KOPT-K1 (cell line): ENCODE results near the gene GP1BA.

Source experiments
- H3K27ac ChIP-seq: fragments of 200-600 bp; sonication (generic); 2 replicates; pipeline ENCODE4 v1.5.1; 2016; ENCODE audit warnings: antibody characterized with exemption, mild to moderate bottlenecking, low read depth, low read length; ENCODE audit not compliant: poor library complexity, severe bottlenecking
- H3K36me3 ChIP-seq: fragments of 200-600 bp; sonication (generic); 2 replicates; pipeline ENCODE4 v1.5.1; 2017; ENCODE audit warnings: antibody characterized with exemption, mild to moderate bottlenecking, low read length, moderate library complexity; ENCODE audit not compliant: insufficient read depth
- H3K9me3 ChIP-seq: fragments of 200-600 bp; sonication (generic); 2 replicates; pipeline ENCODE4 v1.5.1; 2017; ENCODE audit warnings: antibody characterized with exemption, low read length, mild to moderate bottlenecking; ENCODE audit not compliant: insufficient read depth, poor library complexity, severe bottlenecking

GP1BA gene

DNA sequence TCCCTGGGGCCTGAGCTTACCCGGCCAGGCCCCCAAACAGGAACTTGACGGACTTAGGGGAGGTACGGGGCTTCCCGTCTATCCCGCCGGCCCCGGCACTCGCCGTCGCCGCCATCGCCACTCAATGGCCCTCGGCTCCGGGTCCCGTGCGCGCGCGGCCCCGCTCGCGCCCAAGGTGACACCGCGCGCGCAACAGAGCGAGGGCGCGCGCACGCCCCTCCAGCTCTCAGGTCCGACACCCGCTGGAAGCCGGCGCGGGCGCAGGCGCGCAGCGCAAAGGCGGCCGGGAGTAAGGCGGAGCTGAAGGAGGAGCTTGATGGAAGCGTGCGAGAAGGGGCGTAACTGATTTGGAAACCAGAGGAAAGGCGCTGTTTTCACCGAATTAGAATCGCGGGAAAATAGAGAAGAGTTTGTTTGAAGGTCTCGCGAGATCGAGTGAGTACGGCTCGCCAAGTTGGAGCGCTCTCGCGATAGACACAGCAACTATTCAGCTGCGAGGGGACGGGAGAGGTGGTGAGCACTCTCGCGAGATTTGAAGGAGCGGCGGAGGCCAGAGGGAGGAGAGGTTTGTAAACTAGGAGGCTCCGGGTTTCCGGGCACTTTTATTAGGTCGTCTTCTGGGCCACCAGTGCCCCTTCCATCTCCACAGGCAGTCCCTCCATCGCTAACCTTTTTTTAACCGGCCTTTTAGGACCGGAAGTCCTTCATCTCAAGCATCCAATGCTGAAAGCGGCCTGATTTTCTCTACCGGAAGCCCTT, 7.9 kb downstream of the GP1BA start, which contains the start of the genes RNF167 and SLC25A11:
Gene RNF167 (plus strand): TSS at position 473 of the 759 bp plus-strand sequence. CDS start 642 bp downstream, outside the sequence.
Gene SLC25A11 (minus strand): TSS at position 251 of the 759 bp plus-strand sequence. CDS start 136 bp downstream, at position 115.
- Histone ChIP-seq H3K9me3 (no peaks in the 10 kb centered on the region), H3K36me3 (peaks cover 65% of the 10 kb centered on the region), H3K27ac (peak within 1 kb of the TSS; percentile 99)

DNA sequence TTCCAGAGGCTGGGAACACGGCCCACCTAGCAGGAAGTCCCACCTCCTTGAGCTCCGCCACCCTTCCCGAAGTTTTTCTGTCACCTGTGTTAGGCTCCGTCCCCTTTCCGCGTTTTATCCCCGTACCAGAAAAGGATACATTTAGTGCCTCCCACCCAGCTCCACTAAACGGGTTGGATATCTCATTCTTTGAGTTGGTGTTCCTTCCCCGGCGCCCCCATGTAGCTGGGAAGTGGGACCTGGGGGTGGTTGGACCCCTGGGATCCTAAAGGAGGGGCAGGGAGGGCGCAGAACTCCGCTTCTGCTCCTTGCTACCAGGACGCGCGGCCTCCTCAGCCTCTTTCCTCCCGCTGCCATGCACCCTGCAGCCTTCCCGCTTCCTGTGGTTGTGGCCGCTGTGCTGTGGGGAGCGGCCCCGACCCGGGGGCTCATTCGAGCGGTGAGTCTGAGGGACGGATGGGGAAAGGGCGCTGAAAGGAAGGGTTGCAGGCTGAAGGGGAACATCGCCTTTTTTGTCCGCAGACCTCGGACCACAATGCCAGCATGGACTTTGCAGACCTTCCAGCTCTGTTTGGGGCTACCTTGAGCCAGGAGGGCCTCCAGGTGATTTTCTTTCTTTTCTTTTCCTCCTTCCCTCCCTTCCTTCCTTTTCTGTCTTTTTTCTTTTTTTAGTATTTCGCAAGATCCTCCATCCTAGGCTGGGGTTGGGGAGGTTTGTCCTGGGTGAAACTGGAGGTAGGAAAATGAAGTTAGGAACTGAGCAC, 8.7 kb downstream of the GP1BA start:
- Histone ChIP-seq H3K9me3 (no peaks in the 10 kb centered on the region), H3K36me3 (peaks cover 68% of the 10 kb centered on the region), H3K27ac (peak overlapping the region; percentile 99)

DNA sequence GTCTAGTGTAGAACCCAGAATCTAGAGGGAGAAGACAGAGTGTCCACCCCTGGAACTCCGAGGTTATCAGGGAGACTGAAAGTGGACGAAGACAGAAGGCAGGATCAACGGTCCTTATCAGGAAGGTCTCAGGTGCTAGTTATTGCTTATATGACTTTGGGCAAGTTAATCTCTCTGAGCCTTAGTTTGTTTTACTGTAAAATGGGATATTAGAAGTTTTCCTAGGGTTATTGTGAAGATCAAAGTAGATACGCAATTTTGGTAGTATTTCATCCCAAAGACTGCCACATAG, 9.2 kb downstream of the GP1BA start:
- Histone ChIP-seq H3K27ac (peak overlapping the region; percentile 99), H3K9me3 (no peaks in the 10 kb centered on the region), H3K36me3 (peaks cover 68% of the 10 kb centered on the region)

DNA sequence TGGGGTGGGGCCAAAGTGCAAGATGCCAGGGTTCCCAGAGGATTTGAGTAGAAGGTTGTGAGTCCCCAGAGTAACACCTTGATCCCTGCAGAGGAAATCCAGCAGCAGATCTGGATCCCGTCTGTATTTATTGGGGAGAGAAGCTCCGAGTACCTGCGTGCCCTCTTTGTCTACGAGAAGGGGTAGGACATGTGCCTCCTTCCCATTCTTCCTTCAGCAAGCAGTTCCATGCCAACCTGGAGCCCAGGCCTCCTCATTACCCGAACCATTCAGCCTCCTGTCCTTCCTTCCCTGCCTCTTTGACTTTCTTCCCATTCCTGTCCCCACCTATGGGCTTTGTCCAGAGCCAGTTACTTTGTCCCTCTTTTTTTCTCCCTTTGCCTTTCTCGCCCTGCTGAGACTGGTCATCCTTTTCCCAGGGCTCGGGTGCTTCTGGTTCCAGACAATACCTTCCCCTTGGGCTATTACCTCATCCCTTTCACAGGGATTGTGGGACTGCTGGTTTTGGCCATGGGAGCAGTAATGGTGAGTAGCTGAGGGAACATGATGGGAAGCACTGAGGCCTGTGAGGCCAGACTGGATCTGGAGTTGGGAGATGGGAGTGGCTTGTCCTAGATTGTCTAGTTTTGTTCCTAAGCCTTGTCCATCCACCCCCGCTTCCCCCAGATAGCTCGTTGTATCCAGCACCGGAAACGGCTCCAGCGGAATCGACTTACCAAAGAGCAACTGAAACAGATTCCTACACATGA, 10.9 kb downstream of the GP1BA start:
- Histone ChIP-seq H3K9me3 (no peaks in the 10 kb centered on the region), H3K27ac (peak overlapping the region; percentile 99), H3K36me3 (peaks cover 66% of the 10 kb centered on the region)

DNA sequence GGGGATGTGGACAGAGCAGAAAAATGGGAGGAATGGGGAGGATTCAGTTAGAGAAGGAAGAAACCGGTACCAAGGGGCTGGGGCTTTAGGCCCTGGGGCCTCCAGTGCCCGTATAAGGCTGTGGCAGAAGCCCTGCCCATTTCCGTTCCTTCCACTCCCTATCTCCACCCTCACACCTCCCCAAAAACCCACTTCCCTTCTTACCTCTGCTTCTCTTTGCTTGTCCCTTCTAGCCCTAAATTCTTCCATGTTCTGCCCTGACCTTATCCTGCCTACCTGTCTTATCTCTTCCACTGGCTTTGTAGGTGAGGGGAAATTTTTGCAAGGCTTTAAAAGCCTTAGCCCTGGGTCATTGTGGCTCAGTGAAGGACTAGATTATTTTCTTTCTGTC, 12.1 kb downstream of the GP1BA start:
- peak overlapping the region; percentile 99 for H3K27ac ChIP-seq
- no peaks in the 10 kb centered on the region for H3K9me3 ChIP-seq
- peaks cover 59% of the 10 kb centered on the region for H3K36me3 ChIP-seq

DNA sequence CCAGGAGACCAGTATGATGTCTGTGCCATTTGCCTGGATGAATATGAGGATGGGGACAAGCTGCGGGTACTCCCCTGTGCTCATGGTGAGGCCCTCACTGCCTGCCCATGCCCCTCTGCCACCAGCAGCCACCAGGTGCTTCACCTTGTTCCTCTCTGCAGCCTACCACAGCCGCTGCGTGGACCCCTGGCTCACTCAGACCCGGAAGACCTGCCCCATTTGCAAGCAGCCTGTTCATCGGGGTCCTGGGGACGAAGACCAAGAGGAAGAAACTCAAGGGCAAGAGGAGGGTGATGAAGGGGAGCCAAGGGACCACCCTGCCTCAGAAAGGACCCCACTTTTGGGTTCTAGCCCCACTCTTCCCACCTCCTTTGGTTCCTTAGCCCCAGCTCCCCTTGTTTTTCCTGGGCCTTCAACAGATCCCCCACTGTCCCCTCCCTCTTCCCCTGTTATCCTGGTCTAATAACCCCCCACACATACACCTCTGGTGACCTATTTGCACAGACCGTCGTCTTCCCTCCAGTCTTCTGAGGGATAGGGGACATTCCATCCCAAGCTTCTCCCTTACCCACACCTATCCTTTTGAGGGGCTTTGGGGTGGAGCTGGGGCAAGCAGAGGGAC, 12.6 kb downstream of the GP1BA start:
- H3K27ac ChIP-seq = peak overlapping the region; percentile 99
- peaks cover 59% of the 10 kb centered on the region for H3K36me3 ChIP-seq
- no peaks in the 10 kb centered on the region for H3K9me3 ChIP-seq

DNA sequence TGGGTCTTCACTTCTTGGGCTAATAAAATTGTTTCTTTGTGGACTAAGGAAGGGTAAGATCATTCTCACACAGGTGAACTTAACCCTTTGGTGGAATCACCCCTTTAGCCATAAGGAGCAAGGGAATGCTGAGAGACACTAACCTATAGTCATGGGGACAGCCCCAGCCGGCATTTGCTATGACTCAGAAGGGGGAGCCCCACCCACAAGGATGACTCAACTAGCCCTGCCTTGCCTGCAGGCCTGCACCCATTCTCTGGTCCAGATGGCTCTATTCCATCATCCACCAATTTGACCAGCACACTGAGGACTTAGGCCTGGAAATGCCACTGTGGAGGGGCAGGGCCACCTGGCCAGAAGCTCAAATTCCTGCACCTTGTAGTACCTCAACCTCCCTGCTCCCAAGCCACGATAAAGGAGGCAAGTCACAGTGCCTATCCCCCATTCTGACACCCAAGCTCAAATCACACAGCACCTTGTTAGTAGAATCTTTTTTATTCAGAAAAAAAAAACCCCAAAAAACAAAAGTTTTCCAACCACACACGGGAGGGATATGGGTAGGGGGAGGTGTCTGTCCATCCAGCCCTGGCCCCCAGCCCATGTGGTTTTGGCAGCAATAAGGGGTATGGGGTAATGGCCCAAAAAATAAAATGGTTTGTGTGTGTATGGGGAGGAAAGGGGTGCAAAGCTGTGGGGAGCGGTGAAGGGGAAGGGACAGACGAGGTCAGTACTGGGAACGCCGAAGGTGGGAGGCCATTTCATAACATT, 13.3 kb downstream of the GP1BA start:
- peak overlapping the region; percentile 99 for H3K27ac ChIP-seq
- H3K36me3 ChIP-seq = peaks cover 59% of the 10 kb centered on the region

DNA sequence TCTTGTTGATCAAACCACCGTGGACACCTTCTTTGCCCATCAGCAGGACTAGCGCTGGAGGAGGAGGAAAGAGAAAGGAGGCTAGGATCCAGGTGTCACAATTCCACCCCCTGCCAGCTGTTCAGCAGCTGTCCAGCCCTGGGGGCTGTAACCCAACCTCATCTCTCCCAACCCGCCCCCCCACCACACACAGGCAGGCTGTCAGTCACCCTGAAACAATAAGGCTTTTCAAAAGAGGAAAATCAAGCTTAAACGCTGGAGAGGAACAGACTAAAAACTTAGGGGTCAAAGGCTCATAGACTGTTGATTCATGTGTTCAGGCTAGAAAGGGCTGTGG, 13.8 kb downstream of the GP1BA start:
- H3K27ac ChIP-seq = peak overlapping the region; percentile 99
- H3K36me3 ChIP-seq = peaks cover 59% of the 10 kb centered on the region
- no peaks in the 10 kb centered on the region for H3K9me3 ChIP-seq

More for the DNA sequence above, 13.3 kb downstream of the GP1BA start:
- H3K9me3 ChIP-seq = no peaks in the 10 kb centered on the region

DNA sequence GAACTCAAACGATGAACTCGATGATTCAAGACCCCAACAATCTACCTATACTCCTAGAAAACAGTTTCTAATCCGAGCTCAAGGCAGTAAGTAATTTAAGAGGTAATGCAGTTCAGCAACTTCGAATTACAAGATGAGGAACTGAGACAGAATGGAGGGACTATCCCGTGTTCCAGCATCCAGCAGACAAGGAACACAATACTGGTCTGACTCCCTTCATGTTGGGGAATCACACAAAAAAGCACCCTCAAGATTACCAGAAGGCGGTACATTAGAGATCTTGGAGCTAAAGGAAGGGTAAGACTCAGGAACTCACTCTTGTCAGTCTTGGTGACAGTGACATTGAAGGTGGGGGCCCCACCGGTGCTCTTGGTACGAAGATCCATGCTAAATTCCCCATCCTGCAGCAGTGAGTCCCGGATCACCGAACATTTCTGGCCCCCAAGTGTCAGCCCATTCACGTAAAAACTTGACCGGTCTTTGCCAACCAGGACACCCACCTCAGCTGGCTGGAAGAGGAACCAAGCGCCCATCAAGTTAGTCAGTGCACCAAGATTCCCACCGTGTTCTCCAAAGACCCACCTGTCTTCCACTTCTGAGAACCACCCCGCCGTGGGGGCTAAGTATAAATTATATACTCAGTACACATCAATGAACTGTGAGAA, 14.4 kb downstream of the GP1BA start:
- H3K9me3 ChIP-seq = no peaks in the 10 kb centered on the region
- peaks cover 59% of the 10 kb centered on the region for H3K36me3 ChIP-seq
- H3K27ac ChIP-seq = peak overlapping the region; percentile 99

DNA sequence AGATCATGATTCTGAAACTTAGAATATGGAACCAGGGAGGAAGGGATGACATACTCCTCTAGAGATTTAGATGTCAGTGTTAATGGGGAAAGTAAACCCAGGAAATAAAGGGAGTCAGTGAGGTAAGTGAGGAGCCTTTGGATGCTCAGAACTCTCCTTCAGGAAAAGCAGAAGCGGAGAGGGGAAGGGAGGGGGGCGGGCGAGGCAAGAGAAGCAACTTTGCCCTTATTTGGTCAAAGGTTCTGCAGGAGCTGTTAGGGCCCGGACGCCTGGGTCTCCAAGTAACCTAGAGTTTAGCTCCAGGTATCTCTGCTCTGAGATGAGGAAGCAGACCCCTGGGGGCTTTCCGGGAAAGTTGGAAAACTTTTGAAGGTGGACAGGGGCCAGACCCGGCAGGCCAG, 14.9 kb downstream of the GP1BA start:
- Histone ChIP-seq H3K27ac (peak overlapping the region; percentile 99), H3K9me3 (no peaks in the 10 kb centered on the region), H3K36me3 (peaks cover 56% of the 10 kb centered on the region)

DNA sequence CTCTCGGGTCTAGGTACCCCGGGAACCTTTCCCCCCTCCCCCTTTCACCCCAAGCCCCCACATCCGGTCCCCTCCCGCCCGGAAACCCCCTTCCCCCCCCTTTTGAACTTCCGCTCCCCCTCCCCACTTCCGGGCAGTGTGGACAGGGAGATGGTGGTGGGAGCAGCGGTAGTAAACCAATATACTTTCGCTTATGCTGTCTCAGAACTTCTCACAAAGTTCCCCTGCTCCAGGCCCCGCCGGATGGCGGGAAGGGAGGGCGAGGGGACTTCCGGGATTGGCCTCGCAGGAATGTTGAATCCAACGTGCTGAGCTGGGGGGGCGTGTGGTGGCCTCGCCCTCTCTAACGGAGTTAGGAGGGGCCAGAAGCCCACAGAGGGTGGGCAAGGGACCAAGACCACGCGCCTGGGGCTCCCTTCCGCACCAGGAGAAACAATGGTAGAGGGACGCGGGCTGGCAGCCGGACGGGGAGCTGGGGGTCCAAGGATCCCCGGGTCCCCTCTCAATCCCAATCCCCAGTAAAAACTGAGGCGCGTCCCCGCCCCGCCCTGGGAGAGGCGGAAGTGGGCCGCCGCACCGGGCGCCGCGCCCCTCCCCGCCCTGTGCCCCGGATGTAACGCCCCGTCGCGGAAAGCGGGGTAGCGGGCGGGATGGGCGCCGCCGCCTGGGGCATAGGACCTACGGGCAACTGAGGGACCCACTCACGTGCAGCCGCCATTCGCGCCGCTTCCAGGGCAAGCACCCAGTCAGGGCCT, 15.5 kb downstream of the GP1BA start:
- Histone ChIP-seq H3K27ac (peak overlapping the region; percentile 99), H3K9me3 (no peaks in the 10 kb centered on the region), H3K36me3 (peaks cover 50% of the 10 kb centered on the region)

DNA sequence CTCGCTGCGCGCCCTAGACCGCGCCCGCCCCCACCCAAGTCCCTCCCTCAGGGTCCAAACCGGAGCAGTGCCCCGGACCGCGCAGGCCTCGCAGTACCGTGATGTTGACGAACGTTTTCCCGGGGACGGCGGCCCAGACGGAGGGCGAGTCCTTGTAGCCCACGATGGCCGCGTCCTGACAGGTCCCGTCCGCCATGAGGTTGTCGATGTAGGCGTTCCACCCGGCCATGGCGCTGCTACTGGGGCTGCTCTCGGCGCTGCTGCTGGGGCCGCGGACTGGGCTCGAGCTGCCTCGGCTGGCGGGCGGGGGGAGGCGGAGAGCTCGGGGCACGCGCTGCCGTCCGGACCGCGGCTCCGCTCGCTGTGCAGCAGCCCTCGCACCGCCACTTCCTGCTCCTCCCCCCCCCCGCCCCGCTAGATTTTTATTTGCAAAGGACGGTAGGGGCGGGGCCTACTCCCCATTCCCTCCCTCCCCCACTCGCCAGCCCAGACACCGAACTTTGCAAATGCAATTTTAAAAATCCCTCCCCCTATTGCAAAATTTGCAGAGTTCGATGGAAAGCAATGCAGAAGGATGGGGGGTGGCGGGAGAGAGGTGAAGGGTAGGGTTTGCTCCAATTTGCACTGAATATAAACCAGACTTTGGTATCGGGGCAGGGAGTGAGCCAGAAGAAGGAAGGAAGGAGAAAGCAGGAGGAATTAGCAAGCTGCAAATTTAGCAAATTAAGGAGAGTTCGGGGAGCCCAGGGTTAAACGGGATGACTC, 16.3 kb downstream of the GP1BA start, which contains the start of gene PFN1:
Gene PFN1 (minus strand): TSS at position 365 of the 765 bp plus-strand sequence. CDS start 136 bp downstream, at position 229.
- H3K9me3 ChIP-seq = no peaks in the 10 kb centered on the region
- peaks cover 42% of the 10 kb centered on the region for H3K36me3 ChIP-seq
- H3K27ac ChIP-seq = peak within 1 kb of the TSS; percentile 99

DNA sequence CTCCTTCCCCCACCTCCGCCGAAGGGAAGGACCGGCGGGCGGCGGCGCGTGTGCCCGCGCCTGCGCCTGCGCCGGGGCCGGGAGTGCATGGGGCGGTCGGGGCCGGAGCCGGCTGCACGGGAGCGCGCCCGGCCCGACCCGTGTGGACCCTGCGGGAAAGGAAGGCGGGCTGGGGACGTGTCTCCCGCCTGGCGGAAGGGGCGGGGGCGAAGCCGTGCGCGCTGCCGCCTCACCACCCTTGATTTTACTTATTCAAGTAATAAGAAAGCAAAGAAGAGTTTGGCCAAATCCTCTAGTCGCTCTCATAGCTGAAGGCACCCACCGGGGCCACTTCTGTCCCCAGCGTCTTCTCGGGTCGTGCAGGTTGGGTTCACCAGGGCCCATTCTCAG, 16.8 kb downstream of the GP1BA start:
- Histone ChIP-seq H3K27ac (peak overlapping the region; percentile 99), H3K9me3 (no peaks in the 10 kb centered on the region), H3K36me3 (peaks cover 37% of the 10 kb centered on the region)
